GM21723 (cell line): Measurements from ENCODE around the gene G3BP2.
A peak's percentile ranks its signal among the peaks of the same experiment; 100 is the strongest.
"Not testable (repeated sequence)": the region's sequence is repeated elsewhere in the genome, so short reads cannot be mapped to it uniquely, and the experiment has no call there.

Source experiments
- ATAC-seq: cut with Tn5 transposase; IDR thresholded peaks from one replicate; pipeline ENCODE4 v1.9.1; 2021; ENCODE audit warnings: mild to moderate bottlenecking, moderate library complexity; ENCODE audit not compliant: unreplicated experiment

G3BP2 gene

GRCh38 chr4:75673027-75673958 lies at the start of gene G3BP2:
TSS of gene G3BP2 (minus strand) at chr4:75673411. CDS start at chr4:75662025, 11,386 bp downstream.
- peak; percentile 92 for ATAC-seq

- no peak for ATAC-seq
These were observed 49.2 kb upstream of the G3BP2 start for GRCh38 chr4:75722417-75722816.

GRCh38 chr4:75718529-75718928 lies 45.3 kb upstream of the G3BP2 start:
- no peak for ATAC-seq

GRCh38 chr4:75717408-75717807 lies 44.2 kb upstream of the G3BP2 start:
- ATAC-seq: no peak

GRCh38 chr4:75716054-75716453 lies 42.8 kb upstream of the G3BP2 start:
- not testable (repeated sequence) for ATAC-seq

- peak; percentile 57 for ATAC-seq
These were observed 42.0 kb upstream of the G3BP2 start for GRCh38 chr4:75715105-75715799.

- ATAC-seq: no peak
These were observed 41.5 kb upstream of the G3BP2 start for GRCh38 chr4:75714704-75715103.

- no peak for ATAC-seq
These were observed 40.8 kb upstream of the G3BP2 start for GRCh38 chr4:75714011-75714410.

GRCh38 chr4:75710246-75710645 lies 37.0 kb upstream of the G3BP2 start:
- no peak for ATAC-seq

- peak; percentile 51 for ATAC-seq
These were observed 35.0 kb upstream of the G3BP2 start for GRCh38 chr4:75708218-75708691.

- ATAC-seq: no peak
These were observed 32.2 kb upstream of the G3BP2 start for GRCh38 chr4:75705198-75705977.

- ATAC-seq: no peak
These were observed 29.8 kb upstream of the G3BP2 start for GRCh38 chr4:75702919-75703411.

GRCh38 chr4:75699299-75699698 lies 26.1 kb upstream of the G3BP2 start:
- ATAC-seq: peak; percentile 12

GRCh38 chr4:75698963-75699228 lies 25.7 kb upstream of the G3BP2 start:
- peak; percentile 43 for ATAC-seq

- ATAC-seq: peak; percentile 93
These were observed 25.2 kb upstream of the G3BP2 start for GRCh38 chr4:75698162-75698962.

GRCh38 chr4:75696581-75696980 lies 23.4 kb upstream of the G3BP2 start:
- ATAC-seq: no peak

- no peak for ATAC-seq
These were observed 22.9 kb upstream of the G3BP2 start for GRCh38 chr4:75696071-75696470.

GRCh38 chr4:75692066-75692465 lies 18.9 kb upstream of the G3BP2 start:
- not testable (repeated sequence) for ATAC-seq

GRCh38 chr4:75687125-75687524 lies 13.9 kb upstream of the G3BP2 start:
- not testable (repeated sequence) for ATAC-seq

GRCh38 chr4:75686346-75686745 lies 13.1 kb upstream of the G3BP2 start:
- no peak for ATAC-seq
